GM18505 (cell line): Measurements from ENCODE around the gene ANXA2.

Experiments
- ATAC-seq: cut with Tn5 transposase; IDR thresholded peaks from one replicate; pipeline ENCODE4 v1.9.1; 2021; ENCODE audit not compliant: unreplicated experiment
- POLR2A ChIP-seq: IDR thresholded peaks from 4 replicates; pipeline ENCODE4 v1.6.1; 2011; ENCODE audit warnings: borderline replicate concordance; ENCODE audit not compliant: insufficient read depth, insufficient read length; ENCODE audit errors: extremely low read depth

Gene ANXA2

GRCh38 chr15:60320365-60320764, 77.4 kb downstream of the ANXA2 start:
- ATAC-seq, result no peak

GRCh38 chr15:60318216-60318867, 79.4 kb downstream of the ANXA2 start:
- ATAC-seq, result no peak
- no peak for TF ChIP-seq POLR2A

More at GRCh38 chr15:60320365-60320764, 77.4 kb downstream of the ANXA2 start:
- no peak for TF ChIP-seq POLR2A

GRCh38 chr15:60316961-60317360, 80.8 kb downstream of the ANXA2 start:
- no peak for TF ChIP-seq POLR2A
- no peak for ATAC-seq

- TF ChIP-seq POLR2A, result no peak
- no peak for ATAC-seq
Observed at GRCh38 chr15:60315878-60316277, 81.9 kb downstream of the ANXA2 start.

GRCh38 chr15:60313906-60314305, 83.9 kb downstream of the ANXA2 start:
- ATAC-seq, result no peak
- no peak for TF ChIP-seq POLR2A

GRCh38 chr15:60307034-60307433, 90.8 kb downstream of the ANXA2 start:
- no peak for TF ChIP-seq POLR2A
- ATAC-seq, result no peak

- TF ChIP-seq POLR2A, result no peak
- ATAC-seq, result no peak
Observed at GRCh38 chr15:60301024-60301423, 96.8 kb downstream of the ANXA2 start.

- no peak for TF ChIP-seq POLR2A
- no peak for ATAC-seq
Observed at GRCh38 chr15:60299452-60300047, 98.2 kb downstream of the ANXA2 start.
